Measurements from ENCODE around the gene TRAPPC6A. TPM values are rescaled to one million over a fixed set of nuclear protein-coding genes. Genes with fewer than 3 reads are reported as not detected.
A peak's percentile ranks its signal among the peaks of the same experiment; 100 is the strongest.

The TRAPPC6A gene
- total and polyA plus RNA-seq, 9 of the 15 experiments (the other 6 are each of a cell fraction or from before 2014, with no cell fraction given) = 0.82 to 23.6 (median 11.6) TPM

DNA sequence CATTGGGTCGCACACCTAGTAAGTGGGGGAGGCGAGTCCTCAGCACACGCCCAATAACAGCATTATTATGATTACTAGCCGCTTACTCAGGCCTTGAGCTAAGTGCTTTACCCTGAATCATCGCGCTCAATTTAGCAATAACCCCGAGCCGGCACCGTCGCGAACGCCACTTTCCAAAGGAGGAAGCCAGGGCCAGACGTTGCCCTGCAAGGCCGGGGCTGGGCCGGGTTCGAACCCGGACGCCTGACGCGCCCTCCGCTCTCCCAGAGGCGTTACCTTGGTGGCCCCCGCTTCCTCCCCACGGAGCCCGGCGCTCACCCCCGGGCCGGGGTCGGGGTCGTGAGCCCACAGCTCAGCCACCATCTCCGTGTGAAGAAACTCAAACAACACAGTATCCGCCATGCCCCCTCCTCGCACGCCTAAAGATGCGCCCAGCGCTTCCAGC lies at the start of gene TRAPPC6A (continued):
- TF ChIP-seq ZNF609 (CRISPR knock-in tag; IDR thresholded peaks at IDR 0.05; ENCODE audit: borderline replicate concordance) (no peak), RBM34 (IDR thresholded peaks at IDR 0.05; ENCODE audit: borderline replicate concordance, insufficient read depth, low read length) (no peak), ZNF133 (CRISPR knock-in tag; IDR thresholded peaks at IDR 0.05) (no peak), CCAR2 (IDR thresholded peaks at IDR 0.05; ENCODE audit: low read depth, low read length) (no peak), KLF1 (tag; IDR thresholded peaks at IDR 0.05) (no peak), SRSF9 (IDR thresholded peaks at IDR 0.05; ENCODE audit: borderline replicate concordance, low read depth, low read length) (no peak), TAF1 (IDR thresholded peaks at IDR 0.05; ENCODE audit: control insufficient read depth, extremely low read depth, insufficient read depth, low read length, severe bottlenecking) (peak; percentile 56), BRCA1 (IDR thresholded peaks at IDR 0.05) (no peak), BRCA1 (CRISPR knock-in tag; IDR thresholded peaks at IDR 0.05) (no peak), CBFA2T2 (conservative IDR thresholded peaks at IDR 0.05) (no peak), NFIC (IDR thresholded peaks at IDR 0.05) (no peak), CHD2 (IDR thresholded peaks at IDR 0.05; ENCODE audit: low read depth, low read length) (no peak; the same call in 1 of the 2 replicates), SP2 (IDR thresholded peaks at IDR 0.05; ENCODE audit: extremely low read depth, low read depth, low read length, poor library complexity, severe bottlenecking) (no peak), SPI1 (IDR thresholded peaks at IDR 0.05; ENCODE audit: borderline replicate concordance, low read depth, low read length) (0 out of 2 replicates have a peak, but pooled peaks have one; percentile 19), SNRNP70 (optimal IDR thresholded peaks at IDR 0.05; ENCODE audit: low read depth, low read length) (no peak), ZNF518B (CRISPR knock-in tag; IDR thresholded peaks at IDR 0.05) (no peak)
- TF ChIP-seq, protein P1, sequence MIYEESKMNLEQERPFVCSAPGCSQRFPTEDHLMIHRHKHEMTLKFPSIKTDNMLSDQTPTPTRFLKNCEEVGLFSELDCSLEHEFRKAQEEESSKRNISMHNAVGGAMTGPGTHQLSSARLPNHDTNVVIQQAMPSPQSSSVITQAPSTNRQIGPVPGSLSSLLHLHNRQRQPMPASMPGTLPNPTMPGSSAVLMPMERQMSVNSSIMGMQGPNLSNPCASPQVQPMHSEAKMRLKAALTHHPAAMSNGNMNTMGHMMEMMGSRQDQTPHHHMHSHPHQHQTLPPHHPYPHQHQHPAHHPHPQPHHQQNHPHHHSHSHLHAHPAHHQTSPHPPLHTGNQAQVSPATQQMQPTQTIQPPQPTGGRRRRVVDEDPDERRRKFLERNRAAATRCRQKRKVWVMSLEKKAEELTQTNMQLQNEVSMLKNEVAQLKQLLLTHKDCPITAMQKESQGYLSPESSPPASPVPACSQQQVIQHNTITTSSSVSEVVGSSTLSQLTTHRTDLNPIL (CRISPR knock-in tag; IDR thresholded peaks at IDR 0.05) = no peak
- TF ChIP-seq, protein P2, sequence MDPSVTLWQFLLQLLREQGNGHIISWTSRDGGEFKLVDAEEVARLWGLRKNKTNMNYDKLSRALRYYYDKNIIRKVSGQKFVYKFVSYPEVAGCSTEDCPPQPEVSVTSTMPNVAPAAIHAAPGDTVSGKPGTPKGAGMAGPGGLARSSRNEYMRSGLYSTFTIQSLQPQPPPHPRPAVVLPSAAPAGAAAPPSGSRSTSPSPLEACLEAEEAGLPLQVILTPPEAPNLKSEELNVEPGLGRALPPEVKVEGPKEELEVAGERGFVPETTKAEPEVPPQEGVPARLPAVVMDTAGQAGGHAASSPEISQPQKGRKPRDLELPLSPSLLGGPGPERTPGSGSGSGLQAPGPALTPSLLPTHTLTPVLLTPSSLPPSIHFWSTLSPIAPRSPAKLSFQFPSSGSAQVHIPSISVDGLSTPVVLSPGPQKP (CRISPR knock-in tag; IDR thresholded peaks at IDR 0.05) = no peak

Measured in K562 (cell line).